ENCODE data around the gene HOXD12. TPM values are rescaled to one million over a fixed set of nuclear protein-coding genes. Genes with fewer than 3 reads are reported as not detected.

The HOXD12 gene
- total RNA-seq, 2 experiments from 2014 or later = not detected

DNA sequence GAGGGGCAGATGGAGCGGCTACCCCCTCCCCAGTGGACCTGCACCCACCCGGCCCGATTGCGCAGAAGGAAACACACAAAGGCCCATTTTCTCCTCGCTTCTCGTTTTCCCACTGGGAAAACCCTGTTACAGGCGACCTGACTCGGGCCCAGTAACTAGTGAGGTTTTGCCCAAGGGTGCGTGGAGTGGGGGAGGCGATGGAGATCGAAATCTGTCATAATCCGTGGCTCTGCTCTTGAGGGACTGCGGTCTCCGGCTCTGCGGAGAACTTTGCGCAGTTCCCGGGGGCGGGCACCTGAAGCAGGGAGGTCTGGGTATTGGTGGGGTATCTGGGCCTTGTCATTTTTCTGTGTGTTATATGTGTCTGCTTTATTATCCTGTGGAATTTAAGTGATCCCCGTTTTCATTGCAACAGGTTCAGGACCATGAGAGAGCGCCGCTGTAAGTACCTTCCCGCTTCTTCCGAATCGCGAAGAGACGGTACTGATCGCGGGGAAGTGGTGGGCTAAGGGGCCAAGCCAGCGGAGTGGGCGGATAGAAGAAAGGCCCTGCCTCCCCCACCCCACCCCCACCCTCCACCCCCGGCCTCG, 47.7 kb downstream of the HOXD12 start:
- H3K27ac Mint-ChIP-seq = no peak overlapping the region
- no peaks in the 10 kb centered on the region for H3K9me3 Mint-ChIP-seq (ENCODE audit: low read depth)
- H3K36me3 Mint-ChIP-seq = no peaks in the 10 kb centered on the region
- H3K27me3 Mint-ChIP-seq = peaks cover 90% of the 10 kb centered on the region
- no peak overlapping the region for H3K4me3 Mint-ChIP-seq
- ATAC-seq = no peak
- CTCF ChIA-PET = interaction anchor here (1.2 kb wide), 1 partner anchor 19 kb away, joined by 3 read pairs; no protein-coding TSS in a partner anchor
- no peak for DNase-seq
- H3K4me1 Mint-ChIP-seq = no peaks in the 10 kb centered on the region

DNA sequence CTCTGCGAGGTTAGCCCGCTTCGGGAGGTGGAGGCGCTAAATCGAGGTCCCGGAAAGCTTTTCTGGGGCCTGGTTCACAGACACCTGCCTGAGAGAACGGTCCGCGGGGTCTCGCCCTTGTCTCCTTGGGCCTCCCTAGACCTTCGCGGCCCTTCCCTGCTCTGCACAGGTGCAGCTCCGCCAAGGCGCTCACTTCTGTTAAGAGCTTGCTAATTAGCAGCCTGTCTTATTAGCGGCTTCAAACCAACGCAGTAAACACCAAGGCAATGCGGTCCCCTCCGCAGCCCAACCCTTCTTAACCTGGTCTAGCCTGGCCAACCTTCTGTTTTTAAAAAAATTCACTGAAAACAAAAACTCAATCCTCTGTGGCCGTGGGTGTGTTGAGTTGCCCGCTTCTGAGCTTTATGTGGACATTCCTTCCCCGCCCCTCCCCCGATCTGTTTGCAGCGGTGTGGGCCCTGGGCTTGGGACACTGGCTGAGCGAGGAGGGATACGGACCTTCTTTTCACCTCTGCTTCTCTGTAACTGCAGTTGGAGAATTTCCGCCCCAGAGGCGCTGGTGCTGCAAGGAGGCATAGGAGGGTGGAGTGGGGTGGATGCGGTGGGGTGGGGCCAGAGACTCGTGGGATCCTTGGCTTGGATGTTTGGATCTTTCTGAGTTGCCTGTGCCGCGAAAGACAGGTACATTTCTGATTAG, 48.4 kb downstream of the HOXD12 start:
- DNase-seq = no peak
- Mint-ChIP-seq H3K4me3 (no peak overlapping the region), H3K4me1 (no peaks in the 10 kb centered on the region), H3K27me3 (peaks cover 92% of the 10 kb centered on the region), H3K36me3 (no peaks in the 10 kb centered on the region), H3K9me3 (ENCODE audit: low read depth) (no peaks in the 10 kb centered on the region), H3K27ac (no peak overlapping the region)
- no peak for ATAC-seq
- CTCF ChIA-PET = interaction anchor here (1.2 kb wide), 1 partner anchor 18 kb away, joined by 3 read pairs; no protein-coding TSS in a partner anchor

DNA sequence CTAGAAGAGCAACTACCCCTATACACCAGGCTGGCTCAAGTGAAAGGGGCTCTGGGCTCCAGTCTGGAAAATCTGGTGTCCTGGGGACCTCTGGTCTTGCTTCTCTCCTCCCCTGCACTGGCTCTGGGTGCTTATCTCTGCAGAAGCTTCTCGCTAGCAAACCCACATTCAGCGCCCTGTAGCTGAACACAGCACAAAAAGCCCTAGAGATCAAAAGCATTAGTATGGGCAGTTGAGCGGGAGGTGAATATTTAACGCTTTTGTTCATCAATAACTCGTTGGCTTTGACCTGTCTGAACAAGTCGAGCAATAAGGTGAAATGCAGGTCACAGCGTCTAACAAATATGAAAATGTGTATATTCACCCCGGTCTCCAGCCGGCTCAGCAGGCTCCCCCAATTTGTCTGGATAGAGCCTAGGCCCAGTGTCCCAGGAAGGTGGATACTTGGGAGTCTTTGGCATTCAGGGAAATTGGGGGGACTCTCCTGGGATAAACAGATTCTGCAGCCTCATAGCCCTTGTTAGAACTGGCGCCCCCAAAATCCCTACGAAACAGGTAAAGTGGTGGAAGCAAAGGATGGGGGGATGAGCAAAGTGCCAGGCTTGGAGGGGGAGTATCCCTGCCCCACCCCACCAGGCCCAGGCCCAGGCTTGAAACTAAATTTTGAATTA, 49.3 kb downstream of the HOXD12 start:
- ATAC-seq = no peak
- H3K9me3 Mint-ChIP-seq (ENCODE audit: low read depth) = no peaks in the 10 kb centered on the region
- no peaks in the 10 kb centered on the region for H3K4me1 Mint-ChIP-seq
- H3K27me3 Mint-ChIP-seq = peaks cover 93% of the 10 kb centered on the region
- CTCF ChIA-PET = no interaction called here
- no peak for DNase-seq
- no peaks in the 10 kb centered on the region for H3K36me3 Mint-ChIP-seq
- H3K4me3 Mint-ChIP-seq = no peak overlapping the region
- no peak overlapping the region for H3K27ac Mint-ChIP-seq

DNA sequence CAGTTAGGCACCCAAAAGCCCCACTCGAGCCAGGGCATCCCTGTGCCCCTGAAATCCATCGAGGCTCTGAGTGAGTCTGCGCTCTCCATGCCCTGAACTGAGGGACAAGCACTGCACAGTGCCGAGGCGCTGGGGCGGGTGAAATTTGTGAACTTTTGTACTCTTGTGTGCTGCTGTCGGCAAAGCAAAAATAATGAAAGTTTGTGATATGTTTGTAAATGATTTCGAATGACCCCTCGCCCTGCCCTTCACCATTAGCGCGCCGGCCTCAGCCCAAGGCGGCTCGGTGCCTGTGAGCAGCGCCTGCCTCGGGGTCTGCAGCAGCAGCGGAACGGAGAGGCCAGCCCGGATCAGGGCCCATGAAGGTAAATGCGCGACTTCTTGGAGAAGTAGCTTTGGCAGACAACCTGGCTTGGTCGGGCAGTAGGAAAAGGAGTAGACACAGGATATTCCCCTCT, 49.9 kb downstream of the HOXD12 start:
- Mint-ChIP-seq H3K36me3 (no peaks in the 10 kb centered on the region), H3K27ac (no peak overlapping the region), H3K9me3 (ENCODE audit: low read depth) (no peaks in the 10 kb centered on the region), H3K4me3 (no peak overlapping the region), H3K27me3 (peaks cover 95% of the 10 kb centered on the region), H3K4me1 (no peaks in the 10 kb centered on the region)
- ATAC-seq (no peak), DNase-seq (no peak)
- CTCF ChIA-PET = interaction anchor here (1.9 kb wide), 1 partner anchor 22 kb away, joined by 4 read pairs; no protein-coding TSS in a partner anchor

DNA sequence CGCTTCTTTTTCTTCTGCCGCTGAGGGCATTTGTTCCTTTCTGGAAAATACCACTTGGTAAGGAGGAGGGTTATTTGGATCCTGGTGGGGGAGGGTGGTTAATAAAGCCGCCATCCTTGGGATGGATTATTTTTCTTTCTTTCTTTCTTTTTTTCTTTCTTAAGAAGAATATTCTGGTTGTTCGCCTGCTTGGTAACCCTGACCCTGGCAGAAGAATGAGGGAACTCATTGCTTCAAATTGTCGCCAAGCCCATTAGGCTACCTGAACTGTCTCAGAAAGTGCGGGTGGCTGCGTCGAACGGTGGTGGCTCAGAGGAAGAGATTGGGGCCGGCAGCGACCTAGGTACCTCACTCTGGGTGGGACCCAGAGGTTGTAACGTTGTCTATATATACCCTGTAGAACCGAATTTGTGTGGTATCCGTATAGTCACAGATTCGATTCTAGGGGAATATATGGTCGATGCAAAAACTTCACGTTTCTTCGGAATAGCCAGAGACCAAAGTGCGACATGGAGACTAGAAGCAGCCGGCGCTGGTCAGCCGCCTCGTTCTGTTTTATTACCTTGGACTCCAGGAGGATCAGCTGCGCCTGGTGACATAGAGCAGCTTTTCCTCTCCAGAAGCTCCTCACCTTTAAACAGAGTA, 50.5 kb downstream of the HOXD12 start:
- Mint-ChIP-seq H3K9me3 (ENCODE audit: low read depth) (no peaks in the 10 kb centered on the region), H3K4me3 (no peak overlapping the region), H3K27ac (no peak overlapping the region), H3K27me3 (peaks cover 95% of the 10 kb centered on the region), H3K36me3 (no peaks in the 10 kb centered on the region), H3K4me1 (no peaks in the 10 kb centered on the region)
- DNase-seq (no peak), ATAC-seq (no peak)
- CTCF ChIA-PET = interaction anchor here (1.9 kb wide), 2 partner anchors 9 to 23 kb away, joined by 4 to 15 read pairs; no protein-coding TSS in a partner anchor

DNA sequence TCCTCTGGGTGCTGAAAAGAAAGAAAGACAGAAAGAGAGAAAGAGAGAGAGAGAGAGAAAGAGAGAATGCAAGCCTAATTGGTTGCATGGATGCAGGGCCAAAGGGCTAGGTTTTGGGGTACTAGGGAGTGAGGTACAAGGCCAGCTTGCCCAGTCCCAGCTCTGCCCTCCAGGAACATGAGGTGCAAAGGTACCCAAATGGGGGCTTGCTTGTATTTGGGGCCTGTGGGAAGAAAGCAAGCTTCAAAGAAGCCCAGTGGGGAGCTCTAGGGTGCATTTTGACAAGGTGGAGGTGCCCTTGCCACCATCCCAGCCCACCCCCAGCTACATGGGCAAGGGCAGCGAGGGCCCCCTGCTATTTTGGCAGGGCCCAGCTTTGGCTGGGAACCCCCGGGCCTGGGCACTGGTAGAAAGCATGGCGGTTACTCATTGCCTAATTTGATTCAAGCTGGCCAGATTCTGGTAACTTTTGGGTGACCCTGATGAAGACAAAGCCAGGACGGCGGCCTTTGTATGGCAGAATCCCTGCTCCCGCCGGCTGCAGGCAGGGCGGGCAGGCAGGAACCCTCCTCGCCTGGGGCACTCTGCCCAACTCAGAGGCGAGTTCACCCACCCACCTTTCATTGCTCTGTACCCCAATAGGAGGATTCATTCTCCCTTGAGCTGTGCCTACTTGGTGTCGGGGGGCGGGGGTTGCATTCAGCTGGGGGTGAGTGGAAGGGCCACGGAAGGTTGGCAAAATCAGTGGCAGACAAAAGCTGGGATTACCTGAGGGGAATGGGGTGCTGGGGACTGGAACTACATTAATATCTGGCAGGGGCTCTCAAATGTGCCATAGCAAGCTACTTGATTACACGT, 51.2 kb downstream of the HOXD12 start:
- H3K4me3 Mint-ChIP-seq = no peak overlapping the region
- H3K27me3 Mint-ChIP-seq = peaks cover 95% of the 10 kb centered on the region
- no peaks in the 10 kb centered on the region for H3K4me1 Mint-ChIP-seq
- ATAC-seq = no peak
- CTCF ChIA-PET = interaction anchor here (1.9 kb wide), 2 partner anchors 10 to 24 kb away, joined by 4 to 15 read pairs; no protein-coding TSS in a partner anchor
- H3K27ac Mint-ChIP-seq = no peak overlapping the region
- no peaks in the 10 kb centered on the region for H3K9me3 Mint-ChIP-seq (ENCODE audit: low read depth)
- DNase-seq = no peak
- no peaks in the 10 kb centered on the region for H3K36me3 Mint-ChIP-seq

DNA sequence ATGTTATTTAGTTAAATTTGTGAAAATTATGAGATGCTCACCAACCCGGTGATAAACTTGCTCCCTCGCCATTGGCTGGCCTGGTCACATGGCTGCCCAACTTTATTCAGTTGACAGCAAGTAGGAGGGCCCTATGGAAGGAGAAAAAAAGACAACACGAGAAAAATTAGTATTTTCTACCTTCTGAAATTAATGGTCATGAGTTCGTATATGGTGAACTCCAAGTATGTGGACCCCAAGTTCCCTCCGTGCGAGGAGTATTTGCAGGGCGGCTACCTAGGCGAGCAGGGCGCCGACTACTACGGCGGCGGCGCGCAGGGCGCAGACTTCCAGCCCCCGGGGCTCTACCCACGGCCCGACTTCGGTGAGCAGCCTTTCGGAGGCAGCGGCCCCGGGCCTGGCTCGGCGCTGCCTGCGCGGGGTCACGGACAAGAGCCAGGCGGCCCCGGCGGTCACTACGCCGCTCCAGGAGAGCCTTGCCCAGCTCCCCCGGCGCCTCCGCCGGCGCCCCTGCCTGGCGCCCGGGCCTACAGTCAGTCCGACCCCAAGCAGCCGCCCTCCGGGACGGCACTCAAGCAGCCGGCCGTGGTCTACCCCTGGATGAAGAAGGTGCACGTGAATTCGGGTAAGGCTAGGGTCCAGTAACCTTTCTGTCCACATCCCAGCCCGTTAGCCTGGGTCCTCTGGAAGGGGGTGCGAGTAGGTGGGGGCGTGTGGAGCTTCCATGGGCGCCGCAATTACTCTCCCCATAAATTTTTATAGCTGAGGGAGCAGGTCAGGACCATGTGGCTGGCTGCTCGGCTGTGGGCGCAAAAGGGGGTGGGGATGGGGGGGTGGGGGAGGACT, 52.1 kb downstream of the HOXD12 start, which contains the start of gene HOXD4:
Gene HOXD4 (plus strand): TSS at position 109 of the 846 bp plus-strand sequence. CDS start 84 bp downstream, at position 193.
- H3K27ac Mint-ChIP-seq = no peak within 1 kb of the TSS
- no peaks in the 10 kb centered on the region for H3K4me1 Mint-ChIP-seq
- DNase-seq = no peak
- H3K4me3 Mint-ChIP-seq = no peak within 1 kb of the TSS
- no peaks in the 10 kb centered on the region for H3K9me3 Mint-ChIP-seq (ENCODE audit: low read depth)
- H3K36me3 Mint-ChIP-seq = no peaks in the 10 kb centered on the region
- H3K27me3 Mint-ChIP-seq = peaks cover 95% of the 10 kb centered on the region
- ATAC-seq = no peak
- CTCF ChIA-PET = interaction anchor here (1.1 to 1.9 kb wide), 3 partner anchors 11 to 25 kb away, joined by 3 to 15 read pairs (median 4); no protein-coding TSS in a partner anchor

Small RNA genes within 50 kb of the gene (microRNA-seq; reads per million reads assigned to microRNA genes)
- gene MIR10B = not detected

Other genes with a start within 250 kb of the HOXD12 start
- gene LNPK, start 97.5 kb upstream of the HOXD12 start, total RNA-seq = 10 to 100 TPM; 34.1 to 38.2 TPM
- not detected for gene EVX2, start 15.8 kb upstream of the HOXD12 start, total RNA-seq
- not detected for gene HOXD13, start 7.1 kb upstream of the HOXD12 start, total RNA-seq
- gene HOXD11, start 7.5 kb downstream of the HOXD12 start, total RNA-seq = not detected
- not detected for gene HOXD10, start 17.0 kb downstream of the HOXD12 start, total RNA-seq
- gene HOXD9, start 22.9 kb downstream of the HOXD12 start, total RNA-seq = not detected
- not detected for gene HOXD8, start 29.9 kb downstream of the HOXD12 start, total RNA-seq
- gene HOXD4, start 51.8 kb downstream of the HOXD12 start, total RNA-seq = not detected
- not detected for gene HOXD3, start 57.5 kb downstream of the HOXD12 start, total RNA-seq
- gene HOXD1, start 88.9 kb downstream of the HOXD12 start, total RNA-seq = not detected
- 10 to 100 TPM; 12.2 to 14.8 TPM for gene MTX2, start 169.6 kb downstream of the HOXD12 start, total RNA-seq